Liver (tissue), 9 donors: ENCODE measurements around the gene TMEM263. TPM values are rescaled to one million over a fixed set of nuclear protein-coding genes. Genes with fewer than 3 reads are reported as not detected.

Experiments used
- DNase-seq: peaks from one replicate; pipeline ENCODE4 v3.0.0-alpha.2; 2017; ENCODE audit warnings: low spot score
- H3K27ac ChIP-seq, 2 donors: one replicate each; pipeline ENCODE4 v1.7.0; 2013; ENCODE audit warnings: inconsistent platforms in 2 of 2, low read length in 2 of 2, control low read depth in 1 of 2, low read depth in 1 of 2, mild to moderate bottlenecking in 1 of 2
- H3K27me3 ChIP-seq, 4 donors: one replicate each; pipeline versions ENCODE4 v1.6.1 to v1.7.0; 2013; ENCODE audit warnings: low read length in 3 of 4, inconsistent platforms in 1 of 4, mild to moderate bottlenecking in 1 of 4, moderate library complexity in 1 of 4; ENCODE audit not compliant: control insufficient read depth in 4 of 4, insufficient read depth in 4 of 4
- H3K36me3 ChIP-seq, 4 donors: one replicate each; pipeline versions ENCODE4 v1.6.1 to v1.7.0; 2013; ENCODE audit warnings: low read length in 3 of 4, mild to moderate bottlenecking in 3 of 4, low read depth in 1 of 4, moderate library complexity in 1 of 4; ENCODE audit not compliant: control insufficient read depth in 4 of 4, insufficient read depth in 3 of 4
- H3K4me1 ChIP-seq, 4 donors: one replicate each; pipeline versions ENCODE4 v1.6.1 to v1.7.0; 2013; ENCODE audit warnings: low read length in 3 of 4, mild to moderate bottlenecking in 3 of 4, moderate library complexity in 1 of 4; ENCODE audit not compliant: control insufficient read depth in 4 of 4, insufficient read depth in 4 of 4
- H3K4me3 ChIP-seq, 3 donors: one replicate each; pipeline versions ENCODE4 v1.6.1 to v1.7.0; 2013; ENCODE audit warnings: low read length in 3 of 3, control low read depth in 1 of 3, low read depth in 1 of 3, mild to moderate bottlenecking in 1 of 3
- H3K9ac ChIP-seq, 2 donors: one replicate each; pipeline ENCODE4 v1.7.0; 2013; ENCODE audit warnings: low read length in 2 of 2, mild to moderate bottlenecking in 2 of 2, moderate library complexity in 2 of 2, control low read depth in 1 of 2, low read depth in 1 of 2
- H3K9me3 ChIP-seq, 4 donors: one replicate each; pipeline versions ENCODE4 v1.6.1 to v1.7.0; 2013; ENCODE audit warnings: low read length in 3 of 4; ENCODE audit not compliant: control insufficient read depth in 4 of 4
- ATF3 ChIP-seq: IDR thresholded peaks from 2 replicates; pipeline ENCODE4 v1.6.1; 2016; ENCODE audit warnings: antibody characterized with exemption
- CTCF ChIP-seq: fragments of 150-350 bp; IDR thresholded peaks from 2 replicates; pipeline ENCODE4 v1.5.1; 2017; ENCODE audit warnings: improper control_type of control experiment, low read depth, low read length; ENCODE audit not compliant: missing input control
- EGR1 ChIP-seq, 2 donors: IDR thresholded peaks; 2 replicates each; pipeline ENCODE4 v1.6.1; 2016 to 2018; ENCODE audit warnings: antibody characterized with exemption in 2 of 2, low read depth in 2 of 2
- FOXA1 ChIP-seq: IDR thresholded peaks from 2 replicates; pipeline ENCODE4 v1.6.1; 2016; ENCODE audit warnings: antibody characterized with exemption
- FOXA2 ChIP-seq: IDR thresholded peaks from 2 replicates; pipeline ENCODE4 v1.6.1; 2016; ENCODE audit warnings: antibody characterized with exemption
- HNF4A ChIP-seq, 2 donors: conservative IDR thresholded peaks; 2 replicates each; pipeline ENCODE4 v1.6.1; 2016; ENCODE audit warnings: antibody characterized with exemption in 2 of 2, mild to moderate bottlenecking in 2 of 2
- HNF4G ChIP-seq: IDR thresholded peaks from 2 replicates; pipeline ENCODE4 v1.6.1; 2016; ENCODE audit warnings: antibody characterized with exemption
- JUND ChIP-seq, 2 donors: IDR thresholded peaks; 2 replicates each; pipeline ENCODE4 v1.6.1; 2016; ENCODE audit warnings: antibody characterized with exemption in 2 of 2
- MAX ChIP-seq: IDR thresholded peaks from 2 replicates; pipeline ENCODE4 v1.6.1; 2016; ENCODE audit warnings: antibody characterized with exemption
- NR2F2 ChIP-seq: IDR thresholded peaks from 2 replicates; pipeline ENCODE4 v1.6.1; 2016; ENCODE audit warnings: antibody characterized with exemption
- RAD21 ChIP-seq, 2 donors: IDR thresholded peaks; 2 replicates each; pipeline ENCODE4 v1.6.1; 2016; ENCODE audit warnings: antibody characterized with exemption in 2 of 2, mild to moderate bottlenecking in 2 of 2
- REST ChIP-seq: IDR thresholded peaks from 2 replicates; pipeline ENCODE4 v1.6.1; 2016; ENCODE audit warnings: antibody characterized with exemption, mild to moderate bottlenecking
- RXRA ChIP-seq, 2 donors: IDR thresholded peaks; 2 replicates each; pipeline ENCODE4 v1.6.1; 2017 to 2018; ENCODE audit warnings: antibody characterized with exemption in 2 of 2, mild to moderate bottlenecking in 1 of 2
- SP1 ChIP-seq: IDR thresholded peaks from 2 replicates; pipeline ENCODE4 v1.6.1; 2018; ENCODE audit warnings: antibody characterized with exemption, mild to moderate bottlenecking
- TAF1 ChIP-seq: conservative IDR thresholded peaks from 2 replicates; pipeline ENCODE4 v1.6.1; 2016; ENCODE audit warnings: antibody characterized with exemption, mild to moderate bottlenecking
- YY1 ChIP-seq: IDR thresholded peaks from 2 replicates; pipeline ENCODE4 v1.6.1; 2016; ENCODE audit warnings: antibody characterized with exemption, mild to moderate bottlenecking
- ZBTB33 ChIP-seq: IDR thresholded peaks from 2 replicates; pipeline ENCODE4 v1.6.1; 2016; ENCODE audit warnings: antibody characterized with exemption
- WGBS: extraction: QIAGEN DNeasy Blood & Tissue Kit; methylation state at CpG from one replicate; pipeline ENCODE4 v1.1.7; 2013; 5-methylcytosine and 5-hydroxymethylcytosine counted together
- polyA plus RNA-seq, 2 donors: library from polyadenylated mRNA; stranded (reverse) in 1 of 2; unstranded in 1 of 2; fragments of 200-250 nt in 1 of 2; fragments of >200 nt in 1 of 2; fragmentation: Nextera tagmentation in 1 of 2; extraction: Ambion mirVana in 1 of 2; gene quantifications; one replicate each; pipeline versions ENCODE4 v1.2.1 to v1.2.3, GENCODE V29; 2013 to 2015
- total RNA-seq, 2 donors: library from RNA; depleted of rRNA; stranded (reverse); fragments of >200 nt; gene quantifications; one replicate each; pipeline ENCODE4 v1.2.3, GENCODE V29; 2014
- donor health status: healthy.
- donor health status: healthy.
- donor health status: healthy.
- donor health status: healthy.
- donor health status: healthy.

TMEM263 gene
- total and polyA plus RNA-seq, 4 donors, result 21.4 to 38.0 (median 21.9) TPM

- TF ChIP-seq TAF1 (no peak), RAD21 (IDR thresholded peaks at IDR 0.05) (no peak), ATF3 (no peak), FOXA1 (no peak)
Measured at GRCh38 chr12:106907846-106908245, 47.9 kb upstream of the TMEM263 start (continued).

GRCh38 chr12:106908561-106908960 lies 47.1 kb upstream of the TMEM263 start:
- Histone ChIP-seq H3K27me3 (peaks cover 0 to 3% (median 2%) of the 10 kb centered on the region in 4 donors), H3K4me3 (no peak overlapping the region), H3K4me1 (peaks cover 0 to 2% (median 0%) of the 10 kb centered on the region in 4 donors), H3K27ac (no peak overlapping the region), H3K36me3 (no peaks in the 10 kb centered on the region), H3K9me3 (peaks cover 0 to 4% (median 0%) of the 10 kb centered on the region in 4 donors), H3K9ac (no peak overlapping the region)
- DNase-seq, result no peak
- TF ChIP-seq NR2F2, result no peak
- TF ChIP-seq HNF4A (conservative IDR thresholded peaks at IDR 0.05), result no peak
- TF ChIP-seq ZBTB33, result no peak
- no peak for TF ChIP-seq TAF1
- no peak for TF ChIP-seq ATF3
- no peak for TF ChIP-seq YY1
- no peak for TF ChIP-seq HNF4G
- TF ChIP-seq JUND (IDR thresholded peaks at IDR 0.05), result no peak
- TF ChIP-seq RAD21 (IDR thresholded peaks at IDR 0.05), result no peak
- no peak for TF ChIP-seq REST
- no peak for TF ChIP-seq EGR1 (IDR thresholded peaks at IDR 0.05; ENCODE audit: low read depth in 2 of 2)
- TF ChIP-seq FOXA1, result no peak
- no peak for TF ChIP-seq FOXA2
- TF ChIP-seq SP1, result no peak
- TF ChIP-seq MAX, result no peak
- no peak for TF ChIP-seq CTCF
- no peak for TF ChIP-seq RXRA (IDR thresholded peaks at IDR 0.05)
- whole genome bisulfite sequencing, result 91% methylated on average over 3 of the region's 3 CpGs
